ENCODE measurements around the gene SIAH3. TPM values are rescaled to one million over a fixed set of nuclear protein-coding genes. Genes with fewer than 3 reads are reported as not detected.

The SIAH3 gene
- total RNA-seq, 1 experiment from 2014 or later: not detected

DNA sequence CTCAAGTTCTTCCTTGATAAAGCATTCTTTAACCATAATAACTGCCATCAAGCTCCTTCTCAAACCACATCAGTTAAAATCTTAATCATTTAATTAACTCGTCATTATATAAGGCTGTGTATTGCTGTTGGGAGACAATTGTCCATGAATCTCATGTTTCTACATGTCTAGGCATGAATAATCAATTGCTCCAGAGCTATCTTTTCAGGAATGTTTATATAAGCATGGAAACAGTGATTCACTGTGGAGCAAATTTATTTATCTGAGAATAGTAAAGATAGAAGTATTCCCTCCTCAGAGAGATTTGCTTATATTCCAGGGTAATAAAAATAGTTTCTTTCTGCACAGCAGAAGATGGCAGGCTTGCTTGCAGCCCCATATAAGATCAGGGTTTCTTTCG lies 78.3 kb downstream of the SIAH3 start:
- Histone ChIP-seq H3K79me2 (ENCODE audit: insufficient read depth, low read length) (no peaks in the 10 kb centered on the region), H3K27ac (ENCODE audit: insufficient read length, low read depth, low read length) (no peak overlapping the region), H3K4ac (ENCODE audit: low read depth, low read length) (no peak overlapping the region), H4K91ac (ENCODE audit: insufficient read length, low read depth, low read length) (no peak overlapping the region), H3K9me3 (ENCODE audit: control insufficient read depth, low read depth, low read length) (no peaks in the 10 kb centered on the region), H2AFZ (ENCODE audit: low read length) (no peak overlapping the region), H4K20me1 (ENCODE audit: control insufficient read depth, insufficient read depth, insufficient read length) (no peaks in the 10 kb centered on the region), H4K5ac (ENCODE audit: insufficient read length, low read depth, low read length) (no peak overlapping the region), H2BK5ac (ENCODE audit: insufficient read length, low read length) (no peak overlapping the region), H4K8ac (replicated peaks; ENCODE audit: insufficient read length, low read depth, low read length) (no peak overlapping the region), H3K14ac (ENCODE audit: insufficient read depth, low read length) (no peak overlapping the region), H2BK120ac (ENCODE audit: low read depth, low read length, poor library complexity, severe bottlenecking) (no peak overlapping the region), H3K4me2 (ENCODE audit: insufficient read depth, insufficient read length, low read length) (no peak overlapping the region), H2BK20ac (ENCODE audit: low read depth, low read length, poor library complexity, severe bottlenecking) (no peak overlapping the region), H3K23me2 (ENCODE audit: insufficient read length, low read depth, low read length, poor library complexity, severe bottlenecking) (peaks cover 3% of the 10 kb centered on the region), H2BK15ac (ENCODE audit: low read depth, low read length) (no peak overlapping the region), H3K4me1 (ENCODE audit: insufficient read depth, low read length) (peaks cover 31% of the 10 kb centered on the region; the same call in 1 of the 2 replicates), H3K56ac (ENCODE audit: insufficient read length, low read depth, low read length) (no peak overlapping the region), H3K9ac (ENCODE audit: extremely low read depth, insufficient read length, low read length) (no peak overlapping the region), H3K23ac (ENCODE audit: insufficient read length, low read depth, low read length) (no peak overlapping the region), H3K27me3 (ENCODE audit: insufficient read depth, low read length) (no peaks in the 10 kb centered on the region), H3T11ph (ENCODE audit: low read length) (no peak overlapping the region), H2AK5ac (ENCODE audit: insufficient read length, low read length) (no peak overlapping the region), H2BK12ac (ENCODE audit: insufficient read length, low read depth, low read length) (no peak overlapping the region), H3K79me1 (ENCODE audit: insufficient read depth, low read depth, low read length, poor library complexity, severe bottlenecking) (no peaks in the 10 kb centered on the region), H3K18ac (ENCODE audit: insufficient read length, low read depth, low read length) (no peak overlapping the region)
- H3K27me3 Mint-ChIP-seq (ENCODE audit: low read depth): no peaks in the 10 kb centered on the region; the same call in 1 of the 2 replicates
- H3K9me3 Mint-ChIP-seq: peaks cover 8 to 10% of the 10 kb centered on the region in 2 experiments
- no peak overlapping the region for H3K4me3 Mint-ChIP-seq
- WGBS (ENCODE audit: extremely low coverage, insufficient read length, low lambda C conversion rate): no CpG with 5 or more reads among the region's 2 CpGs
- H3K36me3 Mint-ChIP-seq (ENCODE audit: insufficient read depth in 1 of 3, low read depth in 3 of 3): peaks cover 0 to 11% (median 4%) of the 10 kb centered on the region in 3 experiments; a peak in 5 of 7 replicates
- H3K27ac Mint-ChIP-seq: no peak overlapping the region
- no peak for DNase-seq
- peaks cover 72 to 82% of the 10 kb centered on the region in 2 experiments for H3K4me1 Mint-ChIP-seq
- TF ChIP-seq, protein P1, sequence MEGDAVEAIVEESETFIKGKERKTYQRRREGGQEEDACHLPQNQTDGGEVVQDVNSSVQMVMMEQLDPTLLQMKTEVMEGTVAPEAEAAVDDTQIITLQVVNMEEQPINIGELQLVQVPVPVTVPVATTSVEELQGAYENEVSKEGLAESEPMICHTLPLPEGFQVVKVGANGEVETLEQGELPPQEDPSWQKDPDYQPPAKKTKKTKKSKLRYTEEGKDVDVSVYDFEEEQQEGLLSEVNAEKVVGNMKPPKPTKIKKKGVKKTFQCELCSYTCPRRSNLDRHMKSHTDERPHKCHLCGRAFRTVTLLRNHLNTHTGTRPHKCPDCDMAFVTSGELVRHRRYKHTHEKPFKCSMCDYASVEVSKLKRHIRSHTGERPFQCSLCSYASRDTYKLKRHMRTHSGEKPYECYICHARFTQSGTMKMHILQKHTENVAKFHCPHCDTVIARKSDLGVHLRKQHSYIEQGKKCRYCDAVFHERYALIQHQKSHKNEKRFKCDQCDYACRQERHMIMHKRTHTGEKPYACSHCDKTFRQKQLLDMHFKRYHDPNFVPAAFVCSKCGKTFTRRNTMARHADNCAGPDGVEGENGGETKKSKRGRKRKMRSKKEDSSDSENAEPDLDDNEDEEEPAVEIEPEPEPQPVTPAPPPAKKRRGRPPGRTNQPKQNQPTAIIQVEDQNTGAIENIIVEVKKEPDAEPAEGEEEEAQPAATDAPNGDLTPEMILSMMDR (conservative IDR thresholded peaks at IDR 0.05): no peak
